ENCODE measurements around the gene AXIN1.
A peak's percentile ranks its signal among the peaks of the same experiment; 100 is the strongest.

The AXIN1 gene

GRCh38 chr16:297832-298231 lies 54.7 kb downstream of the AXIN1 start:
- no peak for DNase-seq

DNA sequence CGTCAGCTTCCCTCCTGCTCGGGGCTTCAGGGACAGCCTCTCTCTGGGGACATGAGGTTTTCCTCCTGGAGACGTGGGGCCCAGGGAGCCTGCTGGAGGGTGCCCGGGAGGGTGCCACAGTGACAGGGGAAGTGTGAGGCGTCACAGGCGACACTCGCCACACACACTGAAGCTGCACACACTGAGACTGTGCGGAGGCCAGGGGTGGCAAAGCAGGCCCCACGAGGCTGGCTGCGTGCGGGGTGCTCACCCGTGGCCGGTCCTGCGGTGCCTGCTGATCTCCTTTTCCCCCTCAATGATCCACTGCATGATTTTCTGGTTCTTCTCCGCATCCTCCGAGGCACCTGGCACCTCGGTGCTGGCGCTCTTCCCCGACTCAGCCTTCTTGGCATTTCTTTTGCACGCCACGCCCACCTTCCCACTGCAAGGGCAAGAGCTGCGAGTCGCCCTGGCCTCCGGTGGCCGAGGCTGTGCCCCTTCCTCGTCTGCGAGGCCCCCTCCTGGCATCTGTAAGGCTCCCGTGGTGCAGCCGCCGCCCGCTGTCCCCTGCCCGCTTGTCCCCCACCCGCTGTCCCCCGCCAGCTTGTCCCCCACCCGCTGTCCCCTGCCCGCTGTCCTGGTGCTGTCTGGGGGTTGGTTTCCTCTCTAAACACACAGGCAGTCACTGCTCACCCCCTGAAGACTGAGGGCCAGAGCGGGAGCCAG lies 55.6 kb downstream of the AXIN1 start:
- no peak for DNase-seq

DNA sequence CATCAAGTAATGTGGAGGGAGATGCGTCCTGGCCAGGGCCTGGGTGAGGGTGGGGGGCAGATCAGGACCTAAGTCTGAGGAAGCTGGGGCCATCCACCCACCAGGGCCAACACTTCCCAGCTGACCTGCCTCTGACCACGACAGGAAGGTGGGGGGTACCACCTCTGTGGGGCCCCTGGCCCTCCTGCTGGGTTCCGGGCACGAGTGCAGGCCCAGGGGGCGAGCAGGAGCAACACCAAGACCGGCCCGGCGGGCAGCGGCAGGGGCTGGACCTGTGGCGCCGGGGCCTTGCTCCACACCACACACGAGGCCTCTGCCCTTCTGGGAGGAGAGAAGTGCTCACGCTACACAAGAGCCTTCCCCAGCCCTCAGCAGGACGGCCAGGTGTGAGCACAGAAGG lies 56.2 kb downstream of the AXIN1 start:
- DNase-seq, result no peak

GRCh38 chr16:293043-293775 lies 59.3 kb downstream of the AXIN1 start:
- DNase-seq, result no peak

- DNase-seq, result no peak
Measured at GRCh38 chr16:291539-291938, 61.0 kb downstream of the AXIN1 start.

DNA sequence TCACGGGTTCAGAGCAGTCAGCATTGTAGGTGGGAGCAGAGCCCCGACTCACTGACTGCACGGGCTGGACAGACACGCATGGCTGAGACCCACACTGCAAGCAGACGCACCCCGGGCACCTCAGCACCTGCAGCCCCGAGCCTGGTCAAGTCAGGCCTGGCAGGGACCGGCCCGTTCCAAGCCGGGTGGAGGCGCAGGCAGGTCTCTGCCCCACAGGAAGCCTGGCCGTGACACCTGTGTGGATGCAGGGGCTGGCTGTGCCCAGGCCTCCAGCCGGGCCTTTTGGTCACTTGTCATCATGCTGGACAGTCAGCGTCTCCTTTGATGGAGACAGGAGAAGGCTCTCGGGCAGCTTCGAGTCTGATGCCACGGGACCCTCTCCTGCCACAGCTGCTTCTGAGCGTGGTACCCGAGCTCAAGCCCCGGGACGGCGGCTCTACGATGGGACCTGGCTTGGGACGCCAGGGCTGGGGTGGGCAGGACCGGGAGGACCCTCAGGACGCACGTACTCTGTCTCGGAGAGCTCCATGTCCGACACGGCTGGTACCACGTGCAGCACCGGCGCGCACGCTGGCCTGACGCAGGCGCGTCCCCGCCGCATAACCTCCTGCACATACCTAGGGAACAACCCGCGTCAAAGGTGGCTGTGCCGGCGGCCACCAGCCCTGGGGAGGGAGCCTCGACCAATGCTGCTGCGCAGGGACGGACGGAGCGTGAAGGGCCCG lies 61.7 kb downstream of the AXIN1 start:
- DNase-seq, result no peak

DNA sequence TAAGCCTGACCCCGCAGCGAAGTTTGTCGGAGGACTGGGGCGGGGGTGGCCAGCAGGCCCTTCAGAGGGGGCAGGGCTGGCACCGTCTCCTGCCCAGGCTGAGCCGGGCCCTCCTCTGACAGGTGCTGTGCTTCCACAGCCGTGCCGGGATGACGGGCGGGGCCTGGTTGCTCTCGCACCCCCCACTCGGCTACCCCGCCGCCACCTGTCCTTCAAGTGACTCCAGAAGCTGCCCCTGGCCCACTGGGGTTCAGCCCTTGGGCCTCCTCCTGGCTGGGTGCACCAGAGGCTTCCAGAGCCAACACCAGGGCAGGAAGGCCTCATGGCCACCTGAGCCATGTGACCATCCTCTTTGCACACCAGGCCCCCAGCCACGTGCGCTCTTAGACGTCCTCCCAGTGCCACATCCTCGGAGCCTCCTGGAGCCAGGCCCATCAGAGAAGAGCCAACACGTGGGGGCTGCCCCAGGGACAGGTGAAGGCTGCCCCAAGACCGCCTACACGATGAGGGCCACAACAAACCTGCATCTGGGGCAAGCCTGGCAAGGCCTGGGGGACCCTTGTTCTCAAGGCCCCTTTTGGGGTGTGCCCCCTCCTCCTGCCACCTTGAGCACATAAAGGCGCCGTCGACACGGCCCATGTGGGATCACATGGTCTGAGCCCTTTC lies 62.4 kb downstream of the AXIN1 start:
- DNase-seq, result no peak

DNA sequence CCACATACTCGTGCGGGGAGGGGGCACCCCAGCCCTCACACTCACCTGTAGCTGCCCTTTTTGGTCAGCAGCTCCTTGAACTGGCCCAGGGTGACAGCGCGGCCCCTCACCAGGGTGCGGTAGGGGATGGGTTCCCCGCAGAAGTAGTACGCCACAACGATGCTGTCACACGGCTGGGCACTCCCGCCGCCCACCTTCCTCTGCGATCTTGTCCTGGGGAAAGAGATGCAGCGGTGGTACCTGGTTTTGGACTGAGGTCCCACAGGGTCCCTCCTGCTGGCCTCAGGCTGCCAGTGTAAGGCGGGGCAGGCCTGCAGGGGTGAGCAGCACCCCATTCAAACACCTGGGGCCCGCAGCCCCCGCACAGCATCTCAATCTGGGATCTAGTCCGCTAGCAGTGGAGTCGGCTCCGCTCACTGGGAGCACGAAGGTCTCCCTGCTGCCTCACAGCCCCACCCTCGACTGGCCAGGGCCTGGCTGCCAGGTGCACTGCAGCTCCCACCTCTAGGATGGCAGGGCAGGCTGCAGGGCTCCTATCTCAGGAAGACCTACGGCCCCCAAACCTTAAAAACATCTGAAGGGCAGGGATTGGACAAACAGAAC lies 63.0 kb downstream of the AXIN1 start:
- DNase-seq, result no peak

DNA sequence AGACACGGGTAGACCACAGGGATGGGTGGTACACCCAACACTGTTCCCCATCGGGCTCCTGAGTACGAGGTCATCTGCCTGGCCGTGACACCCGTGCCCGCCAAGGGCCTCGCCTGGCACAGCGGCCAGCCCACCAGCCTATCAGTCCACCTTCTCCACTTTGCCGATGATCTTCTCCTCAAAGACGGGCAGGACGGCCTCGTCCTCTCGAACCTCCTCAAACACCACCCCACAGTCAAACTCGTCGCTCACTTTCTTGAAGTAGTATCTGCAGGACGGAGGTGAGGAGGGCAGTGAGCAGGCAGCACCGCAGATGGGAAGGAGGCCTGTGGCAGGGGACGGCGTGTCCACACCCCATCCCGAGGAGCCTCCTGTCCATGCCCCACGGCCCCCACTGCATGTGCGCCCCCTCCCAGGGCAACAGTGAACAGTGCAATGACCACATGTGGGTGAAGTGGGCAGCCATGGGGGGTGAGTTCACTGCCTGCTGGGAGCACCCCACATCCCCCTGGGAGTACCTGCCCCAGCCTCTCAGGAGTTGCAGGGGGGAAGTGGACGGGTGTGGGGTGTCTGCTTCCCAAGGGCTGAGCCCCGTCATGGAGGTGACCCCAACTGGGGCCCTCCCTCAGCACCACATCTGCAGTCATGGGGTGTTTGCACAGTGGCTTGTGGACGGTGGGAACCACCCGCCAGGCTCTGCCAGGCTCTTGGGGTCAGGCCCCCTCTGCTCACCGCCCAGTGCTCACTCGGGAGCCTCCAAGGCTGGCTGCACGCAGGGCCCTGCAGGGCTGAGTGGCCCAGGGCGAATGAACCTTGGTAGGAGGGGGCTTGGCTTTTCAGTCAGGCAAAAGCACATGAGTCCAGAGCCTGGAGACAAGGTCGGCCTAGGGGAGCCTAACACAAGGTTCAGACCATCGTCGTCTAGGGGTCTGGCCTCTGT lies 64.3 kb downstream of the AXIN1 start:
- no peak for DNase-seq

- peak; percentile 42 for DNase-seq
Measured at GRCh38 chr16:287298-287811, 65.2 kb downstream of the AXIN1 start.

DNA sequence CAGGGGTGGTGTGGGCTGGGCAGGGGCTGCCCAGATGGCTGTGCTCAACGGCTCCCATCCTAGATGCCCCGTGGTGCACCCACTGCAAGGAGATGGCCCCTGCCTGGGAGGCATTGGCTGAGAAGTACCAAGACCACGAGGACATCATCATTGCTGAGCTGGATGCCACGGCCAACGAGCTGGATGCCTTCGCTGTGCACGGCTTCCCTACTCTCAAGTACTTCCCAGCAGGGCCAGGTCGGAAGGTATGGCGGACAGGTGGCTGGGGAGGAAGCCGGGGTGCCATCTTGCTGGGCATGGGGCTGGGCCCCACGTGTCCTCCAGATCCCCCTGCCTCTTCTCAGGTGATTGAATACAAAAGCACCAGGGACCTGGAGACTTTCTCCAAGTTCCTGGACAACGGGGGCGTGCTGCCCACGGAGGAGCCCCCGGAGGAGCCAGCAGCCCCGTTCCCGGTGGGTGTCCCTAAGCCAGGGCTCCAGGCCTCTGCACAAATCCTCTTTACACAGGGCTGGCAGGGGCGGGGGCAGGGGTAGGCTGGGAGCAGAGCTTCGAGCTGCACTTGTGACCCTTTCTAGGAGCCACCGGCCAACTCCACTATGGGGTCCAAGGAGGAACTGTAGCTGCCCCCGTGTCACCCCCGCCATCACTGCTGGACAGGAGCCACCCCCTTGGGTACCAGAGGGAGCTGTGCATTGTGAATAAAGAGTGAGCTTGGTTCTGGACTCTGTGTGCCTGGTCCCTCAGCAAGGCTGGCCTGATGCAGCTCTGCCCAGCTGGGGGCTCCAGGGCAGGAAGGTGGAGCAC lies 65.8 kb downstream of the AXIN1 start:
- DNase-seq, result no peak

DNA sequence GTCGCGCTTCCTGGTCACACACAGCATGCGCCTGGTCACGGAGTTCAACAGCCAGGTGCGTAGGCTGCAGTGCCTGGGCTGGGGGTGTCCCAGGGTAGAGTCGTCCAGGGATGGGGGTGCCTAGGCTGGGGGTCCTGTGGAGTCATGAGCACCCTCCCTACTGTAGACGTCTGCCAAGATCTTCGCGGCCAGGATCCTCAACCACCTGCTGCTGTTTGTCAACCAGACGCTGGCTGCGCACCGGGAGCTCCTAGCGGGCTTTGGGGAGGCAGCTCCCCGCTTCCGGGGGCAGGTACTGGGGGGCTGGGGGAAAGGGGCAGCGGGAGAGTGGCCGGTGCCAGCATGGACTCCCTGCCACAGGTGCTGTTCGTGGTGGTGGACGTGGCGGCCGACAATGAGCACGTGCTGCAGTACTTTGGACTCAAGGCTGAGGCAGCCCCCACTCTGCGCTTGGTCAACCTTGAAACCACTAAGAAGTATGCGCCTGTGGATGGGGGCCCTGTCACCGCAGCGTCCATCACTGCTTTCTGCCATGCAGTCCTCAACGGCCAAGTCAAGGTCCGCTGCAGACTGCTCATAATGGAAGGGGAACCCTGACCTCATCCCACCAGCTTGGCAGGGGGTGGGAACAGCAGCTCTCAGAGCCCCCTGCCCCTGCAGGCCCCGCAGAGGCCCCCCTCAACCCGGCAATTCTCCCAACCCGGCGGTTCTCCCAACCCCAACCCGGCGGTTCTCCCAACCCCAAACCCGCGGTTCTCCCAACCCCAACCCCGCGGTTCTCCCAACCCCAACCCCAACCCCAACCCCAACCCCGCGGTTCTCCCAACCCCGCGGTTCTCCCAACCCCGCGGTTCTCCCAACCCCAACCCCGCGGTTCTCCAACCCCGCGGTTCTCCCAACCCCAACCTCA lies 67.1 kb downstream of the AXIN1 start:
- DNase-seq, result no peak

- DNase-seq, result no peak
Measured at GRCh38 chr16:284204-285120, 68.1 kb downstream of the AXIN1 start.

- DNase-seq, result no peak
Measured at GRCh38 chr16:283033-283805, 69.3 kb downstream of the AXIN1 start, which contains the start of gene PDIA2. PDIA2 (plus strand) TSS chr16:283164; CDS start chr16:283170, 6 bp downstream.

GRCh38 chr16:282491-282890 lies 70.0 kb downstream of the AXIN1 start:
- no peak for DNase-seq

DNA sequence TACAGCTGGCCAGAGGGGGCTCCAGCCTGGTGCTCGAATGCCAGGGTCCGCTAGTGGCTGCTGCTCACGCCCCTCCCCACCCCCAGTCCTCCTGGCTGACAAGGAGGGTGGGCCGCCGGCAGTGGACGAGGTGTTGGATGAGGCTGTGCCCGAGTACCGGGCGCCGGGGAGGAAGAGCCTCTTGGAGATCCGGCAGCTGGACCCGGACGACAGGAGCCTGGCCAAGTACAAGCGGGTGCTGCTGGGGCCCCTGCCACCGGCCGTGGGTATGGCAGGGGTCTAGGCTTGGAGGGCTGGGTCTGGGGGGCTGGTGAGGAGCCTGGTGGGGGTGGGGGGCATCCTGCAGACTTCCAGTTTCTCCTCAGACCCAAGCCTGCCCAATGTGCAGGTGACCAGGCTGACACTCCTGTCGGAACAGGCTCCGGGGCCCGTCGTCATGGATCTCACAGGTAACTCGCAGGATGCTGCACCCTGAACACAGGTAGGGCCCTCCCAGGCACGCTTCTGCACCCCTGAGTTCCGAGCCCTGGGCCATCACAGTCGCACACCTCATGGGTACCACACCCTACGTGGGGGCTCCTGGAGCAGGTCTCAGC lies 70.8 kb downstream of the AXIN1 start:
- no peak for DNase-seq
